Adipocyte (in vitro differentiated cells): ENCODE data around the gene TSR3.
"Not testable (repeated sequence)": the region's sequence is repeated elsewhere in the genome, so short reads cannot be mapped to it uniquely, and the experiment has no call there.

Experiments
- DNase-seq: peaks from one replicate; pipeline ENCODE4 v3.0.0-alpha.2; 2015; ENCODE audit warnings: low read depth
- H3K27me3 ChIP-seq: replicated peaks from 2 replicates; pipeline ENCODE4 v1.7.0; 2013; ENCODE audit warnings: mild to moderate bottlenecking, low read length, moderate library complexity; ENCODE audit not compliant: control insufficient read depth, insufficient read depth
- H3K36me3 ChIP-seq: 2 replicates; pipeline ENCODE4 v1.7.0; 2013; ENCODE audit warnings: low read length, mild to moderate bottlenecking, moderate library complexity; ENCODE audit not compliant: control insufficient read depth, insufficient read depth, severe bottlenecking
- H3K4me1 ChIP-seq: 2 replicates; pipeline ENCODE4 v1.7.0; 2013; ENCODE audit warnings: mild to moderate bottlenecking, low read length, moderate library complexity; ENCODE audit not compliant: control insufficient read depth, insufficient read depth
- H3K4me3 ChIP-seq: 2 replicates; pipeline ENCODE4 v1.7.0; 2013; ENCODE audit warnings: mild to moderate bottlenecking, low read length, moderate library complexity
- H3K9ac ChIP-seq: 2 replicates; pipeline ENCODE4 v1.7.0; 2013; ENCODE audit warnings: mild to moderate bottlenecking, low read length, moderate library complexity
- H3K9me3 ChIP-seq: 2 replicates; pipeline ENCODE4 v1.7.0; 2013; ENCODE audit warnings: mild to moderate bottlenecking, low read length, moderate library complexity; ENCODE audit not compliant: control insufficient read depth

The TSR3 gene

DNA sequence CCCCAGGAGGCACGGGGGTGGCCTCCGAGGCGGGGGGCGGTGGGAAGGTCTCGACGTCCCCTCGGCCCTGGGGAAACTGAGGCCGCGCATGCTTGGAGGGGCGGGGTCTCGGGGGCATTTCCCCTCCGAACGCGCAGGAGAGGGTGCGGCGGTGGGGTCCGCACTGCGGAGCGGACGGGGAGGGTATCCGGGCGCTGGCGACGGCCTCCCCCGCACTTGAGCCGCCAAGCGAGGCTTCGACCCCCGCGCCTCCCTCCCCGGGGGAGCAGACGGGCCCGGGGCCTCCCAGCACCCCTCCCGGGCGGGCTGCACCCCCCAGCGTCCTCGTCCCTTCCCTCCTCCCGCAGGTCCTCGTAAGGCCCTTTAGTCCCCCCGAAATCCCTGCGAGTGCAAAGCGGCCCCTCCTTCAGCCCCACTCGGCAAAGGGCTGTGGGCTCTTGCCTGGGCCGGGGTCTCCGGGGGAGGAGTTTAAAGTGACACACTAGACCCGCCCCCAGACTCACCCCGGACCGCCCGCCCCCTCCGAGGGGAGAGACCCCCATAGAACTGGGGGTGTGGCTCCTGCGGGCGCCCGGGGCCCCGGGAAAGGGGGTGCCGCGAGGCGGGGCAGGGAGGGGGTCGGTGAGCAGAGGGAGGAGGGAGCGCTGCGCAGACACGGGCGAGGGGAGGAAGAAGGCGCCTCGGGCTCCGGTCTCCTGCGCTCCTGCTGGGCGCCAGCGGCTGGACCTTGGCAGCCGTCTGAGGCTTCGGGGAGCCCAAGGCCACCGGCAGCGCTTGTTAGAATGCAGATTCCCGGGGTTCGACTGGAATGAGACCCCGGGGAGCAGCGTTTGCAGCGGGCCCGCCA is 17.6 kb downstream of the TSR3 start:
- H3K27me3 ChIP-seq, result peaks cover 29% of the 10 kb centered on the region
- no peak overlapping the region for H3K9ac ChIP-seq
- no peak overlapping the region for H3K4me3 ChIP-seq
- H3K36me3 ChIP-seq, result no peaks in the 10 kb centered on the region
- H3K4me1 ChIP-seq, result no peaks in the 10 kb centered on the region
- H3K9me3 ChIP-seq, result peaks cover 4% of the 10 kb centered on the region
- peak; percentile 8 for DNase-seq

DNA sequence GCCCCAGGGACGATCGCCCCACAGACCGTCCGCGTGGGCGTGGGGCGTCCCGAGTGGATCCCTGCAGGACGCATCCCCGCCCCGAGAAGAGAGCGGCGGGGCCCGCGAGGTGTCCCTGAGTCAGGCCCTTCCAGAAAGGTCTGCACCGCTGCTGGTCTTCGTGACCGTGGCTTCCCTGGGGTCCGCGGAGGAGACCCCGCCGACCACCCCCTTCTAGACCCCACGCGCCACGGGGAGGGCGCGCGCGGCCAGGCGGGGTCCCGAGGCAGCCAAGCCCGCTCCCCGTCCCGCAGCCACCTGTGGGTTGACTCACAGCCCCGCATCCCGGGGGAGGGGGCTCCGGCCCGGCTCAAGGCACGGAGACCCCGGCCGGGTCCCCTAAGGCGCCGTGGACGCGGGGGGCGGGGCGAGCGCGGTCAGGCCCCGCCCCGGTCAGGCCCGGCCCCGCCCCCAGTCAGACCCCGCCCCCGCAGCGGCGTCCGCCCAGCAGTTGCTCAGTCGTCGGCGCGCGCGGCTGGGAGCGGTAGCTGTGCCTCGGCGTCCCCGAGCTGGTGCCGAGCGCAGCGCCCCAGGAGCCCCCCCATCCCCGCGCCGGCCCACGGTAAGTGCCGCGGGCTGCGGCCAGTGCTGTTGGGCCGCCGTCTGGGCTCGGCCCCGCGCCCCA is 18.4 kb downstream of the TSR3 start, which contains the start of gene BAIAP3:
Gene BAIAP3 (plus strand): TSS at position 497 of the 664 bp plus-strand sequence. CDS start 4,905 bp downstream, outside the sequence.
- Histone ChIP-seq H3K27me3 (peaks cover 29% of the 10 kb centered on the region), H3K4me1 (no peaks in the 10 kb centered on the region), H3K36me3 (no peaks in the 10 kb centered on the region), H3K9me3 (peaks cover 4% of the 10 kb centered on the region), H3K9ac (no peak within 1 kb of the TSS), H3K4me3 (no peak within 1 kb of the TSS)
- peak; percentile 74 for DNase-seq

DNA sequence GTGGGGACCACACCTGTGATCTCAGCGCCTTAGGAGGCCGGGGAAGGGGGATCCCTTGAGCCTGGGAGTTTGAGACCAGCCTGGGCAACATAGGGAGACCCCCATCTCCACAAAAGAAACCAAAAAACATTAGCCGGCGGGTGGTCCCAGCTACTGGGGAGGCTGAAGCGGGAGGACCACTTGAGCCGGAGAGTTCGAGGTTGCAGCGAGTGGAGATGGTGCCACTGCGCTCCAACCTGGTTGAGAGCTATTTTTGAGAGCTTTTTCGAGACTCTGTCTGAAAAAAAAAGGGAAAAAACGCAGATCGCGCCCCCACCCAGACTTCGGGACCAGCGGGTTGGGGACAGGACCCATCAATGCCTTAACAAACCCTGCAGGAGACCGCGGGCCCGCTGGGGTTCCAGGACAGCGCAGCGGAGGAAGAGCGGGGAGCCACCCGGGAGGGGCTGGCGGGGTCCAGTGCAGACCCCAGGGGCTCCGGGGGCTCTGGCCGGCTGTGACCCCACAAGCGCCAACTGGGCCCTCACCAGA is 19.0 kb downstream of the TSR3 start:
- no peak for DNase-seq
- Histone ChIP-seq H3K27me3 (peaks cover 29% of the 10 kb centered on the region), H3K4me1 (no peaks in the 10 kb centered on the region), H3K9me3 (peaks cover 4% of the 10 kb centered on the region), H3K9ac (no peak overlapping the region), H3K36me3 (no peaks in the 10 kb centered on the region), H3K4me3 (no peak overlapping the region)

DNA sequence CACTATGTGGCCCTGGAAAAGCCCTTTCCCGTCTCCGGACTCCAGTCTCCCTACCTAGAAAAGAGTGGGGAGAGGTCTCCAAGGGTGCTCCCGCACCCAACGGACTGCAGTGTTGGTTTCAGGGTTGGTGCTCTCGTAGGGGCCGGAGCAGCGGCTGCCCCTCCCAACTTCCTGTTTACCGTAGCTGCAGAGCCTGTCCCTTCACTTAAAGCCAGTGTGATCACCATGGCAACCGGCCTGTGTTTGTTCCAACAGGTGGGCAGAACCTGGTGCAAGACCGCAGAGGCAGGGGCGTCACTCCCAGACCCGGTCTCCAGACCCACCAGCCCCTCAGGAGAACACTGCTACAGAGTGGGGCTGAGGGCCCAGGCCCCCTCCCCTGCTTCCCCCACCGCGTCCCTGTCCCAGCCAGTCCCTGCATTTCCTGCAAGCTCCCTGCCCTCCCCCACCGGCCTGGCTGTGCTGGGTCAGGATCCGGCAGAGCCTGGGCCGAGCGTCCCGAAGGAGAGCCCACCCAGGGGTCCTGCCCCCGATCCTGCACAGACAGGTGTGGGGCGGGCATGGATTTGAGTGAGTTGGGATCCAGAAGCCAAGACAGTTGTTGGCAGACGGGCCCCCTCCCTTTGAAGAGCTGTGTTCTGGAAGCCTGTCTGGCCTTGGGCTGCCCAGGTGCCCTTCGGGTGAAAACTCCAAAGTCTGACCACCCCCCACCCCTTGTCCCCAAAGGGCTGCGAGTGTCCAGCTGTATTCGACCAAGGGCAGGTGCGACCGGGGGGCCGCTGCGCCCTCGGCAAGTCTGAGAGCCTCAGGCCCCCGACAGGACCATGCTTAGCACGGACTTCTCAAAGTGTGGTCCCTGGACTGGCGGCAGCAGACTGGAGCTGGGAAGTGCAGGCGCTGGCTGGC is 19.7 kb downstream of the TSR3 start:
- H3K4me1 ChIP-seq, result no peaks in the 10 kb centered on the region
- DNase-seq, result peak; percentile 32
- no peak overlapping the region for H3K4me3 ChIP-seq
- peaks cover 4% of the 10 kb centered on the region for H3K9me3 ChIP-seq
- H3K27me3 ChIP-seq, result peaks cover 29% of the 10 kb centered on the region
- H3K36me3 ChIP-seq, result no peaks in the 10 kb centered on the region
- H3K9ac ChIP-seq, result no peak overlapping the region

DNA sequence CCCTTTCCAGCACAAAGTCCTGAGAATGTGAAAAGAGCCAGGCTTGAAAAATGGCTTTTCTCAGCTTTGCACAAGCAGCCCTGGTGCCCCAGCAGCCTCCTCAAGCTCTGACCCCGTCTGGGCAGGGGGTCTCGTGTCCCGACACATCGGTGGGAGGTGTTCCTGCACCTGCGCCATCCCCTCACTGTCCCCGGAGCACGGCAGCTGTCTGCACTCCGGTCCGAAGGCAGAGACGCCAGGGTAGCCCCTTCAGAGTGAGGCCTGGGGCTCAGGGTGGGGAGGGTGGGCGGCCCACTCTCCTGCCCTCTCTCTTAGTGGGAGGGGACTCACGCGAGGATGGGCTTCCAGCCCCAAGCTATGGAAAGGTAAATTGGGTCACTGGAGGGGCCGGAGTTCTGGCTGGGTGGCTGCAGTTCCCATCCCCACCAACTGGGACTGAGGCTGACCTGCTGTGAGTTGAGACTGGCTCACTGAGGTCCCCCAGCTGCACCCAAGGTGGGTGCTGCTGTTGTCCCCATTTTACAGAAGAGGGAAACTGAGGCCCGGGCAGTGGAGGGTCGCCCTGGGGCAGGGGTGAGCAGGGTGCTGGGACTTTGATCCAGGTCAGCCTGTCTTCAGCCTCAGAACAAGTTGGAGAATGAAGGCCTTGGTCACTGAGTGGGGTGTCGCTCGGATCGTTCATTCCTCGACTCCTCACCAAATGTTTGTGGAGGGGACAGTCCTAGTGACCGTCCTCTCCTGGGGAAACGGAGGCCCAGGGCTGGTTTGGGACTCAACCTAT is 20.6 kb downstream of the TSR3 start:
- peaks cover 4% of the 10 kb centered on the region for H3K9me3 ChIP-seq
- no peaks in the 10 kb centered on the region for H3K4me1 ChIP-seq
- H3K36me3 ChIP-seq, result no peaks in the 10 kb centered on the region
- no peak overlapping the region for H3K9ac ChIP-seq
- H3K27me3 ChIP-seq, result peaks cover 29% of the 10 kb centered on the region
- DNase-seq, result no peak
- H3K4me3 ChIP-seq, result no peak overlapping the region

DNA sequence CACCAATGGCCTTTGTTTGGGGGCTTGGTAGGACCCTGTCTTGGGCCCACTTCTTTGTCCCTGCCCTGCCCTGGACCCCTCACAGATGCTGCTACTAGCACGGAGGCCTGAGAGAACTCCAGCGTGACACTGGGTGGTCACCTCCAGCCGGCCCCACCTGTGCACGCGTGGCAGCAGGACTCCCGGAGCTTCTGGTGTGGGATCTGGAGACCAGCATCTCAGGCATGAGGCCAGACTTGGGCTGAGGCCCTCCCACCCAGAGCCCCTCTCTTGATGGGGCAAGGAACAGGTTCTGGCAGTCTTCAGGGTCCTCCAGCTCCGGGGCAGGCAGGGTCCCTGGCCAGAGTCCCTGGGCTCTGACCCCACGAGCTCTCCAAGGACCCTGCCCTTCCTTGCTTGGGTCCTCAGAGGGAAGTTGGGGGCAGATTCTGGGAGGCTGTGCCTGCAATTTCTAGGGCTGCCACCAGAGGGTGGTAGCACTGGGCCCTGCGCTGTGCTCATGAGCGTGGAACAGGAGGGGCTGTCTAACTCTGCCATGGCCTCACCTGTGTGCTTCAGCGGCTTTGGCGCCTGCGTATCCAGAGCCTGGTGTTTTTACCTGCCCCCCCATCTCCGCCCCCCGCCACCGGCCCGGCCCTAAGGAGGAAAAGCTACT is 21.3 kb downstream of the TSR3 start:
- no peak overlapping the region for H3K4me3 ChIP-seq
- peaks cover 4% of the 10 kb centered on the region for H3K9me3 ChIP-seq
- H3K9ac ChIP-seq, result no peak overlapping the region
- DNase-seq, result no peak
- H3K36me3 ChIP-seq, result peaks cover 2% of the 10 kb centered on the region
- no peaks in the 10 kb centered on the region for H3K4me1 ChIP-seq
- H3K27me3 ChIP-seq, result peaks cover 28% of the 10 kb centered on the region

DNA sequence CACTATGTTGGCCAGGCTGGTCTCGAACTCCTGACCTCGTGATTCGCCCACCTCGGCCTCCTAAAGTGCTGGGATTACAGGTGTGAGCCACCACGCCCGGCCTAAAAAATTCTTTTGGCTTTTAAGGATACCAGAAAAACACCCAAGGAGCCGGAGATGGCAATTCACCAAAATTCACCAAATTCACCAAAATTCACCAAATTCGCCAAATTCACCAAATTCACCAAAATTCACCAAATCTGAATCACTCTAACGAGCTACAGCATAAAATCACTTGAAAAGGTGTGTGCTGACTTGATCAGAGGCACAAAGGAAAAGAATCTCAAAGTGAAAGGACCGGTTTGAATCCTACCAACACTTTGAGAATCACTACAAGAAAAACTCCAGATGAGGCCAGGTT is 22.7 kb downstream of the TSR3 start:
- DNase-seq, H3K9me3 ChIP-seq, H3K9ac ChIP-seq, H3K4me3 ChIP-seq, H3K4me1 ChIP-seq: not testable (repeated sequence)
- peaks cover 18% of the 10 kb centered on the region for H3K27me3 ChIP-seq
- peaks cover 16% of the 10 kb centered on the region for H3K36me3 ChIP-seq

DNA sequence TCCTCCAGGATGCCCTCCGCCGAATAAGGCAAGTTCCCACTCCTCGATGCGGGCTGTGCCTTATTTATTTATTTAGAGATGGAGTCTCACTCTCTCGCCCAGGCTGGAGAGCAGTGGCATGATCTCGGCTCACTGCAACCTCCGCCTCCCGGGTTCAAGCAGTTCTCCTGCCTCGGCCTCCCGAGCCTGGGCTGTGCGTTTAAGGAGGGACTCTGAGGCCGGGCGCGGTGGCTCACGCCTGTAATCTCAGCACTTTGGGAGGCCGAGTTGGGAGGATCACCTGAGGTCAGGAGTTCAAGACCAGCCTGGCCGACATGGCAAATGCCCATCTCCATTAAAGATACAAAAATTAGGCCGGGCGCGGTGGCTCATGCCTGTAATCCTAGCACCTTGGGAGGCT is 23.5 kb downstream of the TSR3 start:
- not testable (repeated sequence) for H3K9ac ChIP-seq, H3K4me1 ChIP-seq, H3K4me3 ChIP-seq, DNase-seq, H3K9me3 ChIP-seq
- peaks cover 25% of the 10 kb centered on the region for H3K36me3 ChIP-seq
- H3K27me3 ChIP-seq, result peaks cover 18% of the 10 kb centered on the region

DNA sequence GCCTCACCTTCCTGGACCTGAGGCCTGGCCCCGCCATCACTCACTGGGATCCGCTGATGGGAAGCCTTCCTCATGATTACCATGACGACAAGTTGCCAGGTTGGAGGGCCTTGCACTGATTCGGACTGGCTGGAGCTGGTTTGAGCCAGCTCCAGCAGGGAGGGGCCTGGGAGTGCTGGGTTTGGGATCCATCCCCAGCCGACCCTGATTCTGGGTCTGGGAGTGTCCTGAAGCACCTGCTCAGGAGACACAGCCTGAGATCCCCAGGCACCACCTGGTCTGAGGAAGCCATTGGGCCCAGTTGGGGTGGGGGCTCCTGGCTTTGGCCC is 24.1 kb downstream of the TSR3 start:
- Histone ChIP-seq H3K27me3 (peaks cover 15% of the 10 kb centered on the region), H3K4me3 (no peak overlapping the region), H3K9me3 (peaks cover 4% of the 10 kb centered on the region), H3K36me3 (peaks cover 25% of the 10 kb centered on the region), H3K4me1 (no peaks in the 10 kb centered on the region), H3K9ac (no peak overlapping the region)
- no peak for DNase-seq

DNA sequence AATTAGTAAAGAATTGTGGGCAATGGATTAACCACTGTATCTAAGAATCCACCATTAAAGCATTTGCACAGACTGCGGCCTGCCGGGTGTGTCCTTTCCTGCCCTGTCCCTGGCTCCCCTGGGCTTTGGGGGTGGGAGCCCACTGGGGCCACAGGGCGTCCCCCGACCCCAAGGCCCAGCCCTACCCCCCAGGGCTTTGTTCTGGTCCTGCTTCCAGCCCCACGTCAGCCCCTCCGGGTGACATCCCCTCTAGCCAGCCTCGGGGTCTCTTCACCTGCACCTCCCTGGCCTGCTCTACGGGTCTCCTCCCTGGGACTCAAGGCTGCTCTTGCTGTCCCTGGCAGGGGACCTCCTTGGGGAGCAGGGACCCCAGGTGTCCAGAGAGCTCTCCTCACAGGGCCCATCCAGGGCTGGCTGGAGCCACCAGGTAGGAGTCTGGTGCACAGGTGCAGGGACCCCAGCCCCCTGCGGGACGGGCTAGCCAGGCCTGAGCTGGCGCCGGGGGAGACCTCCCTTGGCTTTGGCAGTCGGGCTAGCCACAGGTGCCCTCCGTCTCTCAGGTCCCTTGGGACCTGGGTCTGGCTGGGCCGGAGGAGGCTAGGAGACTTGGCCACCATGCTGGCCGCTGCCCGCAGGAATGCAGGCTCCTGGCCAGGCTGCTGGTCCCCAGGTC is 24.6 kb downstream of the TSR3 start:
- H3K27me3 ChIP-seq, result peaks cover 10% of the 10 kb centered on the region
- H3K4me3 ChIP-seq, result no peak overlapping the region
- peaks cover 4% of the 10 kb centered on the region for H3K9me3 ChIP-seq
- peaks cover 25% of the 10 kb centered on the region for H3K36me3 ChIP-seq
- no peak overlapping the region for H3K9ac ChIP-seq
- DNase-seq, result no peak
- no peaks in the 10 kb centered on the region for H3K4me1 ChIP-seq
